Mucosa of rectum (tissue), 2 donors: ENCODE data around the gene TMEM237.

Source experiments
- H3K27ac ChIP-seq, 2 donors: one replicate each; pipeline ENCODE4 v1.7.0; 2013; ENCODE audit warnings: inconsistent platforms in 2 of 2, low read depth in 2 of 2, low read length in 2 of 2
- H3K27me3 ChIP-seq, 2 donors: one replicate each; pipeline ENCODE4 v1.7.0; 2013; ENCODE audit warnings: low read length in 2 of 2; ENCODE audit not compliant: control insufficient read depth in 2 of 2, insufficient read depth in 2 of 2
- H3K36me3 ChIP-seq, 2 donors: one replicate each; pipeline ENCODE4 v1.7.0; 2013; ENCODE audit warnings: low read length in 2 of 2; ENCODE audit not compliant: control insufficient read depth in 2 of 2, insufficient read depth in 2 of 2
- H3K4me1 ChIP-seq, 2 donors: one replicate each; pipeline ENCODE4 v1.7.0; 2013; ENCODE audit warnings: low read length in 2 of 2, mild to moderate bottlenecking in 1 of 2; ENCODE audit not compliant: control insufficient read depth in 2 of 2, insufficient read depth in 2 of 2
- H3K4me3 ChIP-seq, 2 donors: one replicate each; pipeline ENCODE4 v1.7.0; 2013; ENCODE audit warnings: low read length in 2 of 2
- H3K9ac ChIP-seq, 2 donors: one replicate each; pipeline ENCODE4 v1.7.0; 2013; ENCODE audit warnings: low read length in 2 of 2, low read depth in 1 of 2, mild to moderate bottlenecking in 1 of 2
- H3K9me3 ChIP-seq, 2 donors: one replicate each; pipeline ENCODE4 v1.7.0; 2013; ENCODE audit warnings: low read length in 2 of 2; ENCODE audit not compliant: control insufficient read depth in 2 of 2
- donor health status: healthy.
- donor health status: Normal muscosa, but diverticular disease.

TMEM237 gene

DNA sequence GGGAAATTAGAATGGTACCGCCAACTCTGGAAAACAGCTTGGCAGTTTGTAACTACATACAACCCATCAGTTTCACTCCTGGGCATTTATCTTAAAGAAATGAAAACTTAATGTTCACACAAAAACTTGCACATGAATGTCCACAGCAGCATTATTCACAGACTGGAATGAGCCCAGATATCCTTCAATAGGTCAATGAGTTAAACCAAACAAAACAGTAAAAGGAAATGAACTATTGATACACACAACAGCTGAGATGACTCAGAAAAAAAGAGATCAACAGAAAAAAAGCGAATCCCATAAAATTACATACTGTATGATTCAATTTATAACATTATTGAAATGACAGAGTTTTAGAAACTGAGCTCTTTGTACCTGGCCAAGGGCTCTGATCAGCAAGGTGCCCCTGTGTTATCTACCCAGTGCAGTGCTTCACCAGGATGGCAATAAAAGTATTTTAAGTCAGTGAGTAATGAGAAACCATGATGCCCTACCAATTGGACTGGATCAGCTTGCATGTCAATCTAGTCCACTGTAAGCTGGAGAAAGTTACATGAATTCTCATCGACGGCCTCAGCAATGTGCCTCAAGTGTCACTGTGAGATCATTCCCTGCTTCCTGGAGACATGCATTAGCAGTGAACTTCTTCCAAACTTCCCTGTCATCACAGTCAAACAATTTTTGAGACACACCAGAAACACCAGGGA is 21.9 kb downstream of the TMEM237 start:
- no peak overlapping the region for H3K27ac ChIP-seq
- no peak overlapping the region for H3K9ac ChIP-seq
- no peaks in the 10 kb centered on the region for H3K4me1 ChIP-seq
- no peak overlapping the region for H3K4me3 ChIP-seq
- no peaks in the 10 kb centered on the region for H3K27me3 ChIP-seq
- no peaks in the 10 kb centered on the region for H3K9me3 ChIP-seq
- H3K36me3 ChIP-seq: no peaks in the 10 kb centered on the region

- Histone ChIP-seq H3K9me3 (no peaks in the 10 kb centered on the region), H3K27me3 (no peaks in the 10 kb centered on the region), H3K4me3 (no peak overlapping the region), H3K27ac (no peak overlapping the region), H3K4me1 (no peaks in the 10 kb centered on the region), H3K36me3 (no peaks in the 10 kb centered on the region), H3K9ac (no peak overlapping the region)
Measured at GRCh38 chr2:201618744-201619662, 24.3 kb downstream of the TMEM237 start.

GRCh38 chr2:201608021-201608420 is 35.3 kb downstream of the TMEM237 start:
- Histone ChIP-seq H3K27me3 (no peaks in the 10 kb centered on the region), H3K9me3 (no peaks in the 10 kb centered on the region), H3K27ac (no peak overlapping the region), H3K9ac (no peak overlapping the region), H3K4me1 (no peaks in the 10 kb centered on the region), H3K4me3 (no peak overlapping the region), H3K36me3 (no peaks in the 10 kb centered on the region)

- H3K27ac ChIP-seq: no peak overlapping the region
- no peak overlapping the region for H3K4me3 ChIP-seq
- no peaks in the 10 kb centered on the region for H3K36me3 ChIP-seq
- no peaks in the 10 kb centered on the region for H3K9me3 ChIP-seq
- H3K9ac ChIP-seq: no peak overlapping the region
- H3K27me3 ChIP-seq: no peaks in the 10 kb centered on the region
- no peaks in the 10 kb centered on the region for H3K4me1 ChIP-seq
Measured at GRCh38 chr2:201607568-201607967, 35.7 kb downstream of the TMEM237 start.

GRCh38 chr2:201600906-201601305 is 42.4 kb downstream of the TMEM237 start:
- Histone ChIP-seq H3K4me1 (no peaks in the 10 kb centered on the region), H3K4me3 (no peak overlapping the region), H3K9ac (no peak overlapping the region), H3K36me3 (no peaks in the 10 kb centered on the region), H3K27ac (no peak overlapping the region), H3K9me3 (no peaks in the 10 kb centered on the region), H3K27me3 (no peaks in the 10 kb centered on the region)

GRCh38 chr2:201597397-201597796 is 45.9 kb downstream of the TMEM237 start:
- Histone ChIP-seq H3K4me3 (no peak overlapping the region), H3K9ac (no peak overlapping the region), H3K27me3 (no peaks in the 10 kb centered on the region), H3K9me3 (no peaks in the 10 kb centered on the region), H3K27ac (no peak overlapping the region), H3K4me1 (no peaks in the 10 kb centered on the region), H3K36me3 (no peaks in the 10 kb centered on the region)

DNA sequence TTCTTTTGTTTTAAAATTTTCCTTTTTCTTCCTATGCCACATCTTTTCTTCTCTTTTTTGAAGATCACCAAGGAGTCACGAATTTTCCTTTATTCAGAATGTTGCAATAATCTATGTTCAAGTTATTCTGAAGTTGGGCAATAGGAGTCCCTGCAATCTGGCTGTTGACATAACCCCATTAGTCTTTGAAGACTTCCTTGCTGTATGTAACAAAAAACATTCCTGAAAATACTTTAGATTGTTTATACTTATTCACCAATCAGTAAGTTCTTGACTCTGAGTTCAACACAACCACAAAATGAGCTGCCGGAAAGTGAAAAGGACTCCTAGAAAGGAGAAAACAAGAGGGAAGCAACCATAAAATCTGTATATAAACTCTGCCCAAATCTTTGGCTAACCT is 62.8 kb downstream of the TMEM237 start:
- no peak overlapping the region for H3K27ac ChIP-seq
- no peaks in the 10 kb centered on the region for H3K27me3 ChIP-seq
- H3K4me1 ChIP-seq: no peaks in the 10 kb centered on the region
- no peaks in the 10 kb centered on the region for H3K9me3 ChIP-seq
- no peak overlapping the region for H3K9ac ChIP-seq
- no peaks in the 10 kb centered on the region for H3K36me3 ChIP-seq
- no peak overlapping the region for H3K4me3 ChIP-seq

DNA sequence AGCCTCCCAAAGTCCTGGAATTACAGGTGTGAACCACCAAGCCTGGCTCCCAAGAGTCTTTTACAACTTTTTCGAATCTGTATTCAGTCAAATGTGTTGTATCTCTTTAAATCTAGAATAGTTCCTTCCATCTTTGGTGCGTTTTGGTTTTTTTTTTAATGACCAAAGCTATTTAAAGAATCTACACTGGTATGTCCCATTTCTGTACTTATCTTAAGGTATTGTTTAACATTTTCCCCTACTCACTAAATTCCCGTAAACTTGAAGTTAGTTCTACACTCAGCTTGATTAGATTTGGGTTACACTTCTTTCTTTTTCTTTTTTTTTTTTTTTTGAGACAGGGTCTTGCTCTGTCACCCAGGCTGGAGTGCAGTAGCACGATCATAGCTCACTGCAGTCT is 63.8 kb downstream of the TMEM237 start:
- no peaks in the 10 kb centered on the region for H3K4me1 ChIP-seq
- H3K4me3 ChIP-seq: no peak overlapping the region
- H3K36me3 ChIP-seq: no peaks in the 10 kb centered on the region
- no peak overlapping the region for H3K9ac ChIP-seq
- no peaks in the 10 kb centered on the region for H3K9me3 ChIP-seq
- no peaks in the 10 kb centered on the region for H3K27me3 ChIP-seq
- H3K27ac ChIP-seq: no peak overlapping the region

DNA sequence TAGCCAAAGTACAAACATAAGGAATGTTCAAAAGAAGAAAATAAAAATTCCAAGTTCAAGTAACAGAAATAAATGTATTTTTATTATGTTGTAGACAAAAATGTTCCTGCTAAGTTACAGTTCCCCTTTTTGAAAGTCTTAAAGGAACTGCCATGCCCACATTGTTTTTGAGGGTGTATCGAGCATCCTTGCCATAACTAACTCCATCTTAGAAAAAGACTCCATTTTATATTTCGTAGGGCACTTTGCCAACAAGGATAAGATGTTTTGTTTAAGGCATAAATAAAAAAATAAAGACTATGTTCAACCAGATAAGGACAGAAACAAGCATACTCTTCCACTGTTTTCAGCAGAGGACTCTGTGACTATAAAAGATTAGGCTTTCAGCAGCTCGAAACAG is 67.3 kb downstream of the TMEM237 start:
- no peaks in the 10 kb centered on the region for H3K4me1 ChIP-seq
- H3K9me3 ChIP-seq: no peaks in the 10 kb centered on the region
- no peak overlapping the region for H3K4me3 ChIP-seq
- H3K27ac ChIP-seq: no peak overlapping the region
- no peak overlapping the region for H3K9ac ChIP-seq
- no peaks in the 10 kb centered on the region for H3K36me3 ChIP-seq
- H3K27me3 ChIP-seq: no peaks in the 10 kb centered on the region

DNA sequence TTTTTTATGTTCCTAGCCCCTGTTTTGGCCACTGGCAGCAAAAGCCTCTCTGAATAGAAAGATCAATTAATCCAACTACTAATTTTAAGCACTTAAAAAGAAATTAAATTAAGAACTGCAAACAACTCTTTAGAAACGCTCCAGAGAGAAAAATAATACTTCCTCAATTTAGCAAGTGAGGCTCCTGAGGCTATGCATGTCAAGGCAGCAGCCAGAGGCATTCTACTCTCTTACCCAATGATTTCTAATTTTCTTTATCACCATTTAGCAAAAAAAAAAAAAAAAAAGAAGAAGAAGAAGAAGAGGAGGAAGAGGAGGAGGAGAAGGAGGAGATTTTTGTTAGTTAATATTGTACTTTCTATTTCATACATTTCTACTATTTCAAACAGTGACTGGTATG is 68.5 kb downstream of the TMEM237 start:
- Histone ChIP-seq H3K27me3 (no peaks in the 10 kb centered on the region), H3K36me3 (no peaks in the 10 kb centered on the region), H3K4me1 (no peaks in the 10 kb centered on the region), H3K4me3 (no peak overlapping the region), H3K9me3 (no peaks in the 10 kb centered on the region), H3K9ac (no peak overlapping the region), H3K27ac (no peak overlapping the region)
